Hindlimb muscle (tissue), 1 donor: ENCODE data around the gene CNDP2. TPM values are rescaled to one million over a fixed set of nuclear protein-coding genes. Genes with fewer than 3 reads are reported as not detected.
A peak's percentile ranks its signal among the peaks of the same experiment; 100 is the strongest.

Source experiments
- DNase-seq: peaks from one replicate; pipeline ENCODE4 v3.0.0-alpha.2; 2013
- polyA plus RNA-seq: library from polyadenylated mRNA; unstranded; fragments of 120-200 nt; gene quantifications from one replicate; pipeline ENCODE4 v1.2.1, GENCODE V29; 2013; ENCODE audit not compliant: insufficient read length

CNDP2 gene
- polyA plus RNA-seq: 55.1 TPM

DNA sequence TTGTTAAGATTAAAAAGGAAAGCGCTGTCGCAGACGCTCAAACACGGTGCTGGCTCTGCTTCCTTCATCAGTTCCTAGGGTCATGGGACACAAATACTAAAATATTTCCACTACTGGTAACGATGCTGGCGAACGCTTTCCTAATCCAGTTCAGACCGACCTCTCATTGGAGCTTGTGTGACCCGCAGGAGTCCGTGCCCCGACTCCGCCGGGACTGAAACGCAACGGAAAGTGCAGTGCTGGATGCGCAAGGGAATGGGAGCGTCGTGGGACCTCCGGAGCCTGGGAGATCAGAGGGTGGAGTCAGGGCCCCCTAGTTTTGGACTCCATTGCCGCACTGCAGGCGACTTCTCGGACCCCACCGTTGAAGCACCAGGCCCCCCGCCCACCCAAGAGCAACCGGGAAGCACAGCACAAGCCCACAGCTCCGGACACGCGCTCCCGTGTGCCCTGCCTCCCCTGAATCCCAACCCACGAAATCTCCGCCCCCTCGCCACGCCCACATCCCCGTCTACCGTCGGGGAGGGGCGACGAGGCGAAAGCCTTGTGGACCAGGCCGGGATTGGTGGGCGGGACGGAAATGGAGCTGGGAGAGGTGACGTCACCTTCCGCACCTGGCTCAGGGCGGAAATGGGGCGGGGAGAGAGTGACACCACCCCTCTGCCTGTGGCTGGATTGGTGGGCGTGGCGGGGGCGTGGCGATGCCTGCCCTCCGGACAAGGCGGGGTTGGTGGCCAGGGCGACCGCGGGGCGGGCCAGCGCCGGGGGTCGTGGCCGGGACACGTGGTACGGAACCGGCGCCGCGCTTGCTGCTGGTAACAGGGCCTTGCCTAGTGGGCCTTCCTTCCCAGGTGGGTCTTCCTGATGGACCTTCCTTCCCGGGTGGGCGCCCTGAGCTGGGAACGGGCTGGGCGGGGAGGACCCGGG, at the start of gene CNDP2:
TSS of gene CNDP2 (plus strand) at position 783 of the 927 bp plus-strand sequence. CDS start 3,611 bp downstream, outside the sequence.
- peak; percentile 100 for DNase-seq

DNA sequence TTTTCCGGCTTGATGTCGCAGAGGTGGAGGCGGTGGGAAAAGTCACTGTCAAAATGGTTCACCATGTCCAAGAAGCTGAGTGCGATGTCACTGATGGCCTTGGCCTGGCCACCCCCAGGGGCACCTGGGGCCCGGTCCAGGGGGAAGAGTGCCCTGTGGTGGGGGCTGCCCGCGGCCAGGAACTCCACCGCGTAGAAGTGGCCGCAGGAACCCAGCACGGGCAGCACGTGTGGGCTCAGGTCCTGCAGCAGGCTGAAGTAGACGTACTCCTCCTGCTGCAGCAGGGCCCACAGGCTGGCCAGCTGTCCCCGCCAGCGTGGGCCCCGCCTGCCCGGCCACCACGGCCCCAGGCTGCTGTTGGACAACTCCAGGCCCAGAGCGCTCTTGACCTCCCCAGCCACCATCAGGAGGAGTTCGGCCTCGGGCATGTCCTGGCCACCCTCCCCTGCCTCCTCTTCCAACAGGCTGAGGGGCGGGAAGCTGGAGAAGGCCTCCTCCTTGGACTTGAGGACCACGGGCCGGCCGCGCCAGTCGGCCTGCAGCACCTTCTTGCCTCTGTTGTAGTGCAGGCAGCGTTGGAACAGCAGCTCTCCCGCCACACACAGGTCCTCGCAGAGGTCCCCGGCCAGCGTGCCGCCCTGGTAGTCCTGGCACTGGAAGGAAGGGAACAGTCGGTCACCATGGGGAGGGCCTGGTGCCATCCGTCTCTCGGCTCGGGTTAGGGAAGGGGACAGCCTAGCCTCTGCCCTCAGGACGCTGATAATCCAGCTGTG, 49.3 kb upstream of the CNDP2 start:
- DNase-seq: no peak

DNA sequence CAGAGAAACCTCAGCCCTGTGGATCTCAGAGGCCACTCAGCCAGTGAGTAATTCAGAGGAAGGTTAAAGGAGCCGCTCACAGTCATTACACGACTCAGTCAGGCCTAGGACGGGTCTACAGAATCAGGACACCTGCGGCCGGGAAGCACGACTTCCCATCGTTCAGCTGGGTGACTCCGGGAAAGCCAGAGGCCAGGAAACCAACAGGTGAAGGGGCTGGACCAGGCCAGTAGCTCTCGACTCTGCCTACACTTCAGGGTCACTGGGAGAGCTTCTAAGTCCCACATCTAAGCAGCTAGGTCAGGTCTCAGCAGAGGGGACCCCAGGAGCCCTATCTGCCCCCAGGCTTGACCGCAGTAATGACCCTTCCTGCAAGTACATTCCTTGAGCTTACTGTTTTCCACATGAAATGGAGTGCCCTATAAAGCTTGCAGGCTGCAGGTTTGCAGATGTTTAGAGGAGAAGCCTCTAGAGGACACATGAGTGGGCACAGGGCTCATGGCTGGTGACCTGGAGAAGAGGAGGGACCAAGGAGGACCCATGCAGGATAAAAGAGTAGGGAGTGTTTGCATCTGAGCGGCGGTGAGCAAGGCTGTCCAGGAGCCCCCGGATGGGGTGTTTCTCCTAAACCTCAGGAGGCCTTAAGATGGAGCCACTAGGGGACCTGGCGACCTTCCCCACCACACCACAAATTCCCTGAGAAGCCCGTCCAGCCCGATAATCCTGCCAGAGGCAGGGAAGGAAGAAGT, 48.6 kb upstream of the CNDP2 start:
- DNase-seq: no peak

DNA sequence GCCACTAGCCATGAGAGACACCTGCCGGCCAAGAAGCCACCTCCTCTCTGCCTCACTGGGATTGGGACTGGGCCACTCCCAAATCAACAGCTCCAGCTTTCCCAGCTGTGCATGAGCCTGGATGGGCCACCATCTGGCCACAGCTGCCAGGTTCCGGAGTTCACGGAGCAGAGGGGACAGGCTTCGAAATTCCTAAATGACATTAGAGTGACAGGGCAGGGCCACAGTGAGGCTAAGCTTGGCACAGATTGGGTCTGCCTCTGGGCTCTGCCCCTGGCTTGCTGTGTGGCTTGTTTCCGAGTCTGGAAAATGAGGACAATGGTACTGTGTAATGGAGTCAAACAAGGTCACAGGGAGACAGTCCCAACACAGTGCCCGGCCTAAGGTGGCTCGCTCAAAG, 45.5 kb upstream of the CNDP2 start:
- no peak for DNase-seq

DNA sequence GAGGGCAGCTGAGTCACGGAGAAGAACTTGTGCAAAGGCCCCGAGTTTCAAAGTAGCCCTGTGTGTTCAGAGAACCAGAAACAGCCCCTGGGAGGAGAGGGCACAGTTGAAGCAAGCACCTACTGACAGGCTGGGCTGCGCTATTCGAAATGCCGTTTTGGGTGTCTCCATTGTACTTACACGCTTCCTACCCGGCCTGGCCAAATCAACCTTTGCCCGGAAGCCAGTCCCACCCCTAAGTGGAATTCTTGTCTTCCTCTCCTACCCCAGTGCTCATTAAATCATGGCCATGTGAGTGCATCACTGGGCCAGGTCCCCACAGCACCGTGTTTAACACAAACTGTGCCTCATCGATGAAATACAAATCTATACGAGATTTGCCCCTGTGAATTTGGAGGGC, 45.0 kb upstream of the CNDP2 start:
- DNase-seq: no peak

DNA sequence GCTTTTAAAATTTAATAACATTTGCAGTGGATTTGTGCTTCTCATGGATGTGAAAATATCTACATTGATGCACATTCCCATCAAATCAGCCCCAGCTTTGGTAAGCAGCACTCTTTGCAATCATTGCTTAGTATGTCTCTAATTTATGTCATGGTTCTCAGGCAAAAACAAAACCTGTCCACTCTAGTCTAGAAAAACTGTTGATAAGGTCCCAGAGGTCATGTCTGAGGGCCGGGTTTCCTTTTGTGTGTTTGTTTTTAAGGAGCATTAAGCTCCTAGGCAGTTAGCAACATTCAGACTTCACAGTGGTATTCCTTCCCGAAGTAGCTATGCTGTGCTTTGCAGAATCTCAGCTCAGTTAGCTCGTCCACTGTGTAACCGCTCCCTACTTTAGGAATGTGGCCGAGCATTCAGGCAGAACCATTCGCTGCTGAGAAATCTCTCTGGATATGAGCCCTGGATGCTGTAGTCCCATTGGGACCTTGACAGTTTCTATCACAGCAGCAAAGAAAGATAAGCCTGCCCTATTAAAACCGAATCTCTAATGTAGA, 43.1 kb upstream of the CNDP2 start:
- DNase-seq: no peak

DNA sequence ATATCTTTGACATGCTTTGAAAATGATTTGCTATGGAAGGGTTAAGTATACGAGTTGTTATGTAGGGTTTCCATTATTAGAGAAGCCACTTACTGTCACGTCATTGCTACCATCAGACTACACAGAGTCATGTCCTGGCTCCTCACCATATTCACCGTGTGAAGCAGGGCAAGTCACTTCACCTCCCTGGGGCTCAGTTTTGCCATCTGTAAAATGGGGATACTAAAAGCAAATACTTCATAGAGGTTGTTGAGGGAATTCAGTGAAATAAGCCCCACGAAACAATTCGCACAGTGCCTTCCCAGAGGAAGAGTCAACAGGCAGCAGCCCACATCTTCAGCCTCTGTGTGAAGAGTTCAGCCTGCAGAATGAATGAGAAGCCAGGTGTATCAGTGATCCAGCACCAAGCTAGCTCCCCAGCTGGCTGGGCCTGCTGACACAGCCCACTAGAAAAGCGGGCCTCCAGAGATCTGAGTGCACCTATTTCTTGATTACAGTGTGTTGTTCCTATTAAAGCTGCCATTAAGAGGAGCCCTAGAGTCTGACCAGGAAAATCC, 42.4 kb upstream of the CNDP2 start:
- no peak for DNase-seq

DNA sequence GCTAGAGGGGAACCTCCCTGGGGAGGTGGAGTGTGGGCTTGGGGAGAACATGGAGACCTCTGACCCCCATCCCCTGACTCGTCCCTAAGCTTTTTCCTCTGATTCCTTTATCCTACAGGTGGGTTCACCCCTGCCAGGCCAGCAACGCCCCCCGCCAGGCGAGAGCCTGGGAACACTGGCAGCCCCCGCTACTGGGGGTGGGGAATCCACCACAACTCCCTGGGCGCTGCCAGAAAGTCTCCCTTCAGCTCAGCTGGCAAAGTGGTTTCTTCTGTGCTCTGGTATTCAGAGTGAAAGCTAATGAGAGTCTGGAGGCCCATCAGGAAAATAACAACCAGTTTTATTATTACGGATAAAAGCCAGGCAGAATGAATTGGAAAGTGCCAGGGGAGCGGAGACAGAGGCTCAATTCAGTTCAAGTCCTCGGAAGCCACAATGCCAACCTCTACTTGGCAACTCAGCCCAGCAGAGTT, 41.8 kb upstream of the CNDP2 start:
- DNase-seq: no peak

DNA sequence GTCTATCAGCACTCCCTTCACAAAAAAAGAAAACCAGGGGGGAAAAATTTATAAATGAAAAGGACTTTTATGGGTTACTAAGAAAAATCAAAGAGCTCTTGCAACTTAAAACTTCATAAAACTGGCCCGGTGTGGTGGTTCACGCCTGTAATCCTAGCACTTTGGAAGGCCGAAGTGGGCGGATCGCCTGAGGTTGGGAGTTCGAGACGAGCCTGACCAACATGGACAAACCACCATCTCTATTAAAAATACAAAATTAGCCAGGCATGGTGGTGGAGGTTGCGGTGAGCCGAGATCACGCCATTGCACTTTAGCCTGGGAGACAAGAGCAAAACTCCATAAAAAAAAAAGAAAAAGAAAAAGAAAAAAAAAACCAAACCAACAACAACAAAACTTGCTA, 40.8 kb upstream of the CNDP2 start:
- no peak for DNase-seq

DNA sequence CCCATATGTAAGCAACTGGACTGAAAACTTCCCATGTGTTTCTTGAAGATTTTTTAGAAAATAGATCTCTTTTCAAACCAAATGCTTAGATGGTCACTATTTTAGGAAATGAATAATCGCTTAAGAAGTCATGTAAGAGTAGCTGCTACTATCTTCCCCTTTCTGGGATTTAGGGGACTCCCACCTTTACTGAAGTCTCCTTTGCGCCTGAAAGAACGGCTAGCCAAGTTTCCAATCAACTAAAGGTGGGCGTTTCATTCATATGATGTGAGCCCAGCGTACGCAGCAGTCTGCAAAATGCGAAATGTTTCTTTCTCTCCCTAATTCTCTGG, 40.2 kb upstream of the CNDP2 start:
- no peak for DNase-seq

DNA sequence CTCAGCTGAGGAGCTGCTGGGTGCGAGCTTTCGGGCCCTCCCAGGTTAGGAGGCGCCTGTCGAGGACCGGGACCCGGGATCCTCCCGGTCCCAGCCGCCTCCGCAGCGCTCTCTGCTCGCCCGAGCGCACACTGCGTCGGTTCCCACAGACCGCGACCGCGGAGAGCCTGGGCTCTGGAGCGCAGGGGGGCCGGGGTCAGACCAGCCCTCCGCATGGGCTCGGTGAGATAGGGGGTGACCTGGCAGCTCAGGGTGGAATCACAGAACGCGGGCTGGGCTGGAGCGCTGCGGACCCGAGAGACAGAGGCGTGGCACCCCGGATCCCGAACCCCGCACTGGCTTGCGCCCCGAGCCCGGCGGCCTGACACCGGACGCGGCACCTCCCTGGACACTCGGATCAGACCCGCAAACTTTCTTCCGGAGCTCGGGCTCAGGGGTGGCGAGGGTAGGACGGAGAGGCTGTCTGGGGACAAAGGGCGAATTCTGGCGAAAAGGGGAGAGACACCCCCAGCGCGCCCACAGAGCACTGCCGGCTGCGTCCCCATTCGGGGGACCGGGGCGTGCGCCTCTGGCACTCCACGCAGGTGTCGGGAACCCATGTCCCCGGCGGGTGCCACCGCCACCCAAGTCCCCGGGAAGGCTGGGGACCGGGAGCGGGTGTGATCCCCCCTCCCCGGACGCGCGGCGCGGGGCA, 39.7 kb upstream of the CNDP2 start:
- DNase-seq: no peak

DNA sequence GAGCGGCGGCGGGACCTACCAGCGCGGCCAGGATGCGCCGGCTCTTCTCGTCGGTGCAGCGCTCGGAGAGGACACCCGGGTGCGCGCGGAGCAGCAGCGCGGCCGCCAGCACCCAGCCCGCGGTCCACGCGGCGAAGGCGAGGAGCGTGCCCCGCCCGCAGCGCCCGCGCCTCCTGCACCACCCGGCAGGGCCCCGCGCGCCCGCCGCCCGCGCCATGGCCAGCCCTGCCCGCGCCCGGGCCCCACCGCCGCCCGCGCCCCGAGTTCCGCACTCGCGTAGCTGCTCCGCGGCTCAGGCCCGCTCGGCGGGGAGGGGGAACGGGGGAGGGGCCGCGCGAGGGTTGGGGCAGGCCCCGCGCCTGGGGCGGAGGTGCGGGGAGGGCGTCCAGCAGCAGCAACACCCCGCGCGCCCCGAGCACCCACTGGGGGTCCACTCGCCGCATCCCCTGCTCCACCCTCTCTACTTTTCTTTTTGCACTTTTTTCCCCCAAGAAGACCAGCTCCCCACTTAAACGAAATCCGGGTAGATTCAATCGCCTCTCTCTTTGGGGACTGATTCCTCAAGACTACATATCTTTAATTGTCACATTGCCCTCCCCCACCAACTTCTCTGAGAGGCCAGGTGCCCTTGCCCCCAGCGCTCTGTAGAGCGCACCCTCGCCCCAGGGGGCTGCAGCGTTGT, 39.0 kb upstream of the CNDP2 start, which contains the start of gene DIPK1C:
TSS of gene DIPK1C (minus strand) at position 266 of the 682 bp plus-strand sequence. CDS start at position 217, 49 bp downstream.
- DNase-seq: no peak

DNA sequence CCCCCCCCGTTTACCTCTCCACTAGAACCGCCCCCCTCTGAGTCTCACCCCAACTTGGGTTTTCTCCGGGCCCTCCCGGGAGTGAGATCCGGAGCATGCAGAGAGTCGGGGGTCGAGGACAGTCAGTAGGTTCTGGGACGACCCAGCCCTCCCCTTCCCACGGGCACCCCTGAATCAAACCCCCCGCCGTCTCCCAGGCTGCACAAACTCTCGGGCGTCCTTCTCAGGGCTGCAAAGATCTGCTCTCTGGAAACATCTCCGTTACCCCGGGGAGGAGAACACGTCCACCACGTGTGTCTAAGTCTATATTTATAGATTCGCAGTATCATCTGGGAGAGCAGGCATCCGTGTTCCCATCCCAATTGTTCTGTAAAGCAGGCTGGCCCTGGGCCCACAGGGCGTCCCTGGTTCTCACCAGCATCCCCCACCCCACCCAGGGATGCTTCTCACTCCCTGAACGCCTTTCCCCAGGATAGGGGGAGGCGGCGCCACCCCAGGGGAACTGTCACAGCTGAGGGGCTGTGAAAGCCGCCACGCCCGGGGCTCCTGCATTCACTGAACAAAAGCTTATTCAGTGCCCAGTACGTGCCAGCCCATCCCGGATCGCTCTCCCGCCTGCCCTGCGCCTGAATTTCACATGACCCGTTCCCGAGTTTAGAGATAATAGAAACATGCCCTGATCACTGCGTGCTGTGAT, 38.3 kb upstream of the CNDP2 start:
- DNase-seq: no peak

DNA sequence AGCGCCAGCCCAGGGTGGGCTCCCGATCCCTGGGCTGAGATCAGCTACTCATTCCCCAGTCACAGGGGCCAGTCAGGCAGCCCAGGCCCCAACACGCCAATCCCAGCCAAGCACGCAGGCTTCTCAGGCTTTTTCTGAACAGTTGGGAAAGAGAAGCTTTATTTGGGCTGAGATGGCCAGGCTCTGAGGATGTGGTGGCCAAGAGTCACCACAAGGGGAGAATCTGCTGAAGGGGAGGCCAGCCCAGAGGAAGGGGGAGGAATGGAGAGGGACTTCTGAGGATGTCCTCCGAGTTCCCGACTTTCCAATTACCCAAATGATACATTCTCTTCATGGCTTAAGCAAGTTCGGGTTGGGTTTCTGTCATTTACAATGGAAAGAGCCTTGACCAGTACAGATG, 36.3 kb upstream of the CNDP2 start:
- DNase-seq: peak; percentile 69

DNA sequence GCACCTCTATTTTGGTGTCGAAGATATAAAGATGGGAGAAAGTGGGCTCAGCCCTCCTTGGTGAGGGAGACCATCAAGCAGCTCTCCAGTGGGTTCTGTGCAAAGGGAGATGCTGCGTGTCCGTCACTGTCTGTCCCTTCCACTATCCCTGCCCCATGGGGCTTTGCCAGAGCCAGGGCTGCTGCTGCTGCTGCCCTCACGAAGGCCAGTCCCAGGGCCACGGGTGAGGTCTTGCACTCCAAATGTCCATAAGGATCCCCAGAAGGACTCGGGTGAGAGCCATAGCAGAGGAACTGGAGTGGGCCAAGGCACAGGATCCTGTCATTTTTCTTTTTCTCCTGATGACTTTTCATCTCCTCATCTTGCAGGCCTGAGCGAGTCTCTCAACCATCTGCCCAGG, 35.3 kb upstream of the CNDP2 start:
- DNase-seq: no peak

DNA sequence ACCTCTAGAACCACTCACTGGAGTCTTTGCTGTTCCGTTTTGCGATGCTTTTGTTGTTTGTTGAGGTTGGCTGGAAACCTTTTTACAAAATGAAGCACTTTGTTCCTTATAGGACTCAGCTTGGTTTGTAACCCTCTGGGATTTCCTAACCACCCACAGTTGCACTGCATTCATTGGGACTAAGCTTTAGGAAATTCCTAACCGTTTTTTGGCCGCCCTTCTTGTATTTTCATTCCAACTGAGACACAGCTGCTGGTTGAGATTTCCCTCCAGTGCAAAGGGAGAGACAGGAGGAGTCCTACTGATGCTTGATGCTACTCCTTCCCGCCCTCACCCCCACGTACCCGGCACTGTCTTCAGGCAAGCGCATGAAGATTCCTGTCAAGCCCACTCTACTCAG, 32.9 kb upstream of the CNDP2 start:
- DNase-seq: no peak

DNA sequence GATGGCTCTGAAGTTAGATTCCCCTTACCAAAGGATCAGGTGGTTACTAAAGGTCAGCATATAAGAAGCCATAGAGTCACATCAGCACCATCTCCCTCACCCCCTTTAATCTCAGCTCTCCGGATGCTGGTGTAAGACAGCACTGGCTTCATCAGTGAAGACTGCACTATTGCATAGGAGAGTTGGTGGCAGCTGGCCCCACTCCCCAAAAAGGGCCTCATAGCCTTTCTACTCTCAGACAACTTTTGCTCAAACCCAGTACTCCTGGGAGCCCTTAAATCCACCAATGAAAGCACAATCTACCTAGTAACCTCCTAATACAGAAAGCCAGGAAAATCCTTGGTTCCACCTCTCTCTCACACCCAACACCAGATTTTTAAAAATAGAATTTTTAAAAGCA, 32.2 kb upstream of the CNDP2 start:
- no peak for DNase-seq

DNA sequence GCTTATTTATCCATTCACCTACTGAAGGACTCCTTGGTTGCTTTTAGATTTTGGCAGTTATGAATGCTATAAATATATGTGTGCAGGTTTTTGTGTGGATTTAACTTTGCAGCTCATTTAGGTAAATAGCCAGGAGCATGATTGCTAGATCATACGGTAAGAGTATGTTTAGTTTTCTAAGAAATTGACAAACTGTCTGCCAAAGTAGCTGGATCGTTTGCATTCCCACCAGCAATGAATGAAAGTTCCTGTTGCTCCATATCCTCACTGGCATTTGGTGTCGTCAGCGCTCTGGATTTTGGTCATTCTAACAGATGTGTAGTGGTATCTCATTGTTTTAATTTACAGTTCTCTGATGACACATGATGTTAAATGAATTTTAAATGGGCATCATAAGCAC, 30.4 kb upstream of the CNDP2 start:
- no peak for DNase-seq

DNA sequence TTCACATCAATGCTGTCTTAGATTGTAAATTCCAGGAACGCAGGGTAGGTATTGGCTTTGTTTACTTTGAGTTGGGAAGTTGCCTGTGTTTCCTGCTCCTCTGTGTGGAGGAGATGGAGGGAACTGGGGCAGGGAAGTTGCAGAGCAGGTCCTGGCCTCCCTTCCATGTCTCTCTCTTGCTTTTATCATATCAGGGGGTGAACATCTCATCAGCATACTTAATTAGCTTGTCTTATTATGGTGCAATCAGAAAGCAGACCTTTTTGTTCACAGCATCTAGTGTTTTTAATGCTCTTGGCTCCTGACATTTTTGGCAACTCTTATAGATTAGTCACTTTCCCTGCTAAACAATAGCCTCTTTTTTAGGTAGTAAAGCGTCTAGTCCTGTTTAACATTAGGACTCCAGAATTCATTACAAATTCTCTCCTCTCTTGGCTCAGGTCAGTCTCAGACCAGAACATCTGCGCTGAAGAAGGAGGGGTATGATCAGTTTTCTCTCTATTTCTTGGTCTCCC, 27.6 kb upstream of the CNDP2 start:
- peak; percentile 70 for DNase-seq

DNA sequence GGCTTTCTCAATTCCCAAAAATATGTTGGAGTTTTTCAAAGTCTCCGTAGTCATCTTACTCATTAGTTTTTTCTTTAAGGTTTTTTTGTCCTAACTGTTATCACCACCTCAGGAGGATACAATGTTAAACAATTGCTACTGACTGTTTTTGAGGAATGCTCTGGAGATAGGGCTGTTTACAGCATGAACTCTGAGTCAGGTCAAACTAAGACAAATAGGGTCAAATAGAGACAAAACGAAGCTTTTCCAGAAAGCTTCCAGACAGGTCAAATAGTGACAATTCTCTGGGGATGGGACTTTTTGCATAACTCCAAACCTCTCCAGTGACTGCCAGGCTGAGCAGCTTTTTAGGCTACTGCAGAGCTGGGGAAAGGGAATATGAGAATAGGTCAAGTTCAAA, 23.9 kb upstream of the CNDP2 start:
- no peak for DNase-seq
